Measurements from ENCODE around the gene DIPK2A.

The DIPK2A gene, protein sequence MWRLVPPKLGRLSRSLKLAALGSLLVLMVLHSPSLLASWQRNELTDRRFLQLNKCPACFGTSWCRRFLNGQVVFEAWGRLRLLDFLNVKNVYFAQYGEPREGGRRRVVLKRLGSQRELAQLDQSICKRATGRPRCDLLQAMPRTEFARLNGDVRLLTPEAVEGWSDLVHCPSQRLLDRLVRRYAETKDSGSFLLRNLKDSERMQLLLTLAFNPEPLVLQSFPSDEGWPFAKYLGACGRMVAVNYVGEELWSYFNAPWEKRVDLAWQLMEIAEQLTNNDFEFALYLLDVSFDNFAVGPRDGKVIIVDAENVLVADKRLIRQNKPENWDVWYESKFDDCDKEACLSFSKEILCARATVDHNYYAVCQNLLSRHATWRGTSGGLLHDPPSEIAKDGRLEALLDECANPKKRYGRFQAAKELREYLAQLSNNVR

DNA sequence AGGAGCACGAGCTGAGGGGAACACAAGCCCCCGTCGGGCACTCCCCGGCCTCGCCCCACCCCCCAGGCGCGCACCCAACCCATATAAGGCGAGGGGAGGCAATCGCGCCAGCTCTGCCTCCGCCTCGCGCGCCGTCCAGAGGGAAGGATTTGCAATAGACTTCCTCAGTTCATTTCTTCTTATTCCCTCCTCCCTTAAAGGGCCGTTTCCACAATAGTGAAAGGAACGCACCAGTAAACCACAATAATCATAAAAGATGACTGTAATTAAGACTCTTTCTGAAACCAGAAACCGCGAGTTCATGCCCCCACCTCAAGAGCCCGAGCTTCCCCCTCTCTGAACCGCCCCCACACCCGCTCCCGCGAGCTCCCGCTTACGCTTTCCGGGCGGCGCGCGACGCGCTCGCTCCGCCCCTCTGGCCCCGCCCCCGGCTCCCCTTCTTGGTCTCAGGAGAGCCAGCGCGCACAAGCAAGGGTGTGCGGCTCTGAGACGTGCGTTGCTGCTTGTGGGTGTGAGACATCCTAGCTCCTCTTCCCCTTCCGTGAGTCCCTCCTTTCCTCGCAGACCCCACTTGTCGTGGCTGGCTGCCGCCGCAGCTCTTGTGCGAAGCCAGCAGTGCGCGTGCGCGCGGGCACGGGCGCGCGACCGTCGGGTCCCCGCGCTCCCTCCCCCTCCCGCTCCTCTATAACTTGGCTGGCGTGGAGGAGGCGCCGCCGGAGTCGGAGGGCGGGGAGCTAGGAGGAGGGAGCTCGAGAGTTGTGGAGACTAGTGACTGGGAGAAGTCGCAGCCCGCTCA lies at the start of gene DIPK2A:
TSS of gene DIPK2A (plus strand) at position 465 of the 796 bp plus-strand sequence. CDS start 510 bp downstream, outside the sequence.
- peak within 1 kb of the TSS; percentile 87 for H3K4me3 ChIP-seq (ENCODE audit: low read depth, low read length)
- TF ChIP-seq, protein P1, sequence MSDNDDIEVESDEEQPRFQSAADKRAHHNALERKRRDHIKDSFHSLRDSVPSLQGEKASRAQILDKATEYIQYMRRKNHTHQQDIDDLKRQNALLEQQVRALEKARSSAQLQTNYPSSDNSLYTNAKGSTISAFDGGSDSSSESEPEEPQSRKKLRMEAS (IDR thresholded peaks at IDR 0.05; ENCODE audit: low read depth, low read length) = peak; percentile 6; the same call in 1 of the 2 replicates
- peak; percentile 90 for TF ChIP-seq POLR2A (IDR thresholded peaks at IDR 0.05; ENCODE audit: extremely low read depth, insufficient read length)
- TF ChIP-seq CTCF (IDR thresholded peaks at IDR 0.05; ENCODE audit: low read depth, low read length) = no peak
- peak; percentile 95 for DNase-seq (ENCODE audit: low read depth)

DNA sequence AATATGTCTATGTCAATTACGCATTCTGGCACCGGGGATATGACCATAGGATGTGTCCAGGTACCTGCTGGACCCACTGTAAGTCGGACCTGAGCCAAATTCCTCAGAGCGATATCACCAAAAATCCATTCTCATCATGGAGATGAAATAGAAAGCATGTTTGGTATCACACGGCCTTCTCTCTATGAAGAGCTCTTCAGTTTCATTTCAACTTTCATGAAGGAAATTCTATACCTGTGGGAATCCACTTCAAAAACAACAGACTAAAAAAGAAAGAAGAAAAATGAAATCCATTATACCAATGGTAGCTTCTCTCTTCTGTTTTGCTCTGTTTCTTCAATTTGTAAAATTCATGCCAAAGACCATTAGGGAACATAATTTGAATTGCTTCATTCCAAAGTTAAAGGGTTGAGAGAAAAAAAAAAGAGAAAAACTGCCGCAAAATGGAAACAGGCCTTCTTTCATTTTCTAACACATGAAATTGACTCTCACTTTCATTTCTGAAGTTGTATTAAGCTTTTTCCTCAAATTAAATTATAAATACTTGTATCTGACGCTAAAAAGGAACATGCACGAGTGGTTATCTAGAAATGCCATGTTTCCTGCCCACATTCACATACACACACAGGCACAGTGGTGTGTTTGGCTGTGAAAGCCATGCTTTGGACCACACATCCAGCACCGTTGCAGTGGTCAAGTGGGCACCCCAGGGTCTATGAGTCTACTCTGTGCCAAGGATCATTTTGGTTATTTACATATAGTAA lies 46.9 kb upstream of the DIPK2A start:
- DNase-seq (ENCODE audit: low read depth) = no peak
- H3K4me3 ChIP-seq (ENCODE audit: low read depth, low read length) = no peak overlapping the region
- no peak for TF ChIP-seq MYC (IDR thresholded peaks at IDR 0.05; ENCODE audit: low read depth, low read length)
- TF ChIP-seq CTCF (IDR thresholded peaks at IDR 0.05; ENCODE audit: low read depth, low read length) = no peak
- TF ChIP-seq POLR2A (IDR thresholded peaks at IDR 0.05; ENCODE audit: extremely low read depth, insufficient read length) = no peak
- TF ChIP-seq, protein P1 (IDR thresholded peaks at IDR 0.05; ENCODE audit: low read depth, low read length) = no peak

DNA sequence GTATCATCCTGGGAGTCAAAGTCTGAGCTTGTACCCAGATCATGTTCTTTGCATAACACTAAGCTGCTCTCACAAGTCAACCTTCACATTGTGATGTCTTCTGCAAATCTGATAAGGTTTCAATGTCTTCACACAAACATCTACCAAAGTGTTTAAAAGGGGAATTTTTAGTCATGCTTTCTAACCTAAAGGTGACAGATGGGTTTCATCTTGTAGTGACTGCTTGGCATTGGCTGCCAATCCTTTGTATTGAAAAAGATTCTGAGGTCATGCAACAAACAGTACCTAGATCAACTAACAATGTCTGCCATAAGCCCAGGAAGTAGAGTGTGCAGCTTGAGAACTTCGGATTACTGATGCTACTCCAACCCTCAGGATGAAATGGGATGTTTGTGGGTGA lies 43.6 kb upstream of the DIPK2A start:
- TF ChIP-seq POLR2A (IDR thresholded peaks at IDR 0.05; ENCODE audit: extremely low read depth, insufficient read length) = no peak
- TF ChIP-seq CTCF (IDR thresholded peaks at IDR 0.05; ENCODE audit: low read depth, low read length) = no peak
- no peak for TF ChIP-seq MYC (IDR thresholded peaks at IDR 0.05; ENCODE audit: low read depth, low read length)
- TF ChIP-seq, protein P1 (IDR thresholded peaks at IDR 0.05; ENCODE audit: low read depth, low read length) = no peak
- H3K4me3 ChIP-seq (ENCODE audit: low read depth, low read length) = no peak overlapping the region
- no peak for DNase-seq (ENCODE audit: low read depth)

- no peak overlapping the region for H3K4me3 ChIP-seq (ENCODE audit: low read depth, low read length)
- TF ChIP-seq MYC (IDR thresholded peaks at IDR 0.05; ENCODE audit: low read depth, low read length) = no peak
- TF ChIP-seq POLR2A (IDR thresholded peaks at IDR 0.05; ENCODE audit: extremely low read depth, insufficient read length) = no peak
- TF ChIP-seq CTCF (IDR thresholded peaks at IDR 0.05; ENCODE audit: low read depth, low read length) = no peak
- TF ChIP-seq, protein P1 (IDR thresholded peaks at IDR 0.05; ENCODE audit: low read depth, low read length) = no peak
- DNase-seq (ENCODE audit: low read depth) = no peak
Measured at GRCh38 chr3:143928541-143929255, 42.9 kb upstream of the DIPK2A start.

DNA sequence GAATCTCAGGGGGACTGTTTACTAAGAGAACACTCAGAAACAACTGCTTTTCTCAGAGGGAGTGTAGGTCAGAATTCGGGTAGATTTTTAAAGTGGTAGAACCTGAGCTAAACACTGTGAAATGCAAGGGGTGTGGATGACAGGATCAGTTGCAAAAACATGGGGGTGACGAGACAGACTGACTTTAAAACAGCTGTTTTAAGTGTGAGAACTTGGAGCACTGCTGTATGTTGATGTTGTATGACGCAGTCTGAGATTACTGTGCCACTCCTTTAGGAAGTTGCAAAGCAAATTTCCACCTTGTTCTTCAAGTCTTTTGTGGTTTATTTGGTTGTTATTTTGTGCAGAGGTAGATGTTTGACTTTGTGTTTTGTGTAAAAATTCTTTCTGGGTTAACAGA lies 36.8 kb upstream of the DIPK2A start:
- TF ChIP-seq, protein P1 (IDR thresholded peaks at IDR 0.05; ENCODE audit: low read depth, low read length) = no peak
- TF ChIP-seq POLR2A (IDR thresholded peaks at IDR 0.05; ENCODE audit: extremely low read depth, insufficient read length) = no peak
- TF ChIP-seq CTCF (IDR thresholded peaks at IDR 0.05; ENCODE audit: low read depth, low read length) = no peak
- no peak for TF ChIP-seq MYC (IDR thresholded peaks at IDR 0.05; ENCODE audit: low read depth, low read length)
- H3K4me3 ChIP-seq (ENCODE audit: low read depth, low read length) = no peak overlapping the region
- no peak for DNase-seq (ENCODE audit: low read depth)

Measured in NB4 (cell line).